Muscle layer of duodenum (tissue), 2 donors: Measurements from ENCODE around the gene DYNC2H1.
"Not testable (repeated sequence)": the region's sequence is repeated elsewhere in the genome, so short reads cannot be mapped to it uniquely, and the experiment has no call there.

Experiments
- H3K27ac ChIP-seq: one replicate; pipeline ENCODE4 v1.7.0; 2013; ENCODE audit warnings: mild to moderate bottlenecking, low read length
- H3K27me3 ChIP-seq: one replicate; pipeline ENCODE4 v1.7.0; 2013; ENCODE audit warnings: low read depth, mild to moderate bottlenecking, control low read depth, low read length
- H3K36me3 ChIP-seq, 2 donors: one replicate each; pipeline ENCODE4 v1.7.0; 2013; ENCODE audit warnings: low read length in 2 of 2, control low read depth in 1 of 2, mild to moderate bottlenecking in 1 of 2; ENCODE audit not compliant: insufficient read depth in 2 of 2, control insufficient read depth in 1 of 2
- H3K4me1 ChIP-seq, 2 donors: one replicate each; pipeline ENCODE4 v1.7.0; 2013; ENCODE audit warnings: low read length in 2 of 2, mild to moderate bottlenecking in 2 of 2, control low read depth in 1 of 2, moderate library complexity in 1 of 2; ENCODE audit not compliant: insufficient read depth in 2 of 2, control insufficient read depth in 1 of 2
- H3K4me3 ChIP-seq, 2 donors: one replicate each; pipeline ENCODE4 v1.7.0; 2013; ENCODE audit warnings: low read length in 2 of 2, low read depth in 1 of 2, mild to moderate bottlenecking in 1 of 2
- H3K9me3 ChIP-seq, 2 donors: one replicate each; pipeline ENCODE4 v1.7.0; 2013; ENCODE audit warnings: low read length in 2 of 2, control low read depth in 1 of 2, mild to moderate bottlenecking in 1 of 2; ENCODE audit not compliant: control insufficient read depth in 1 of 2
- donor health status: healthy.

The DYNC2H1 gene

GRCh38 chr11:103372906-103373305 lies 263.7 kb downstream of the DYNC2H1 start:
- peaks cover 0 to 20% of the 10 kb centered on the region in 2 donors for H3K36me3 ChIP-seq
- H3K27me3 ChIP-seq, result no peaks in the 10 kb centered on the region
- H3K4me1 ChIP-seq, result no peaks in the 10 kb centered on the region
- H3K4me3 ChIP-seq, result no peak overlapping the region
- peaks cover 0 to 18% of the 10 kb centered on the region in 2 donors for H3K9me3 ChIP-seq
- H3K27ac ChIP-seq, result no peak overlapping the region

- H3K36me3 ChIP-seq, result peaks cover 0 to 16% of the 10 kb centered on the region in 2 donors
- H3K4me1 ChIP-seq, H3K27me3 ChIP-seq, H3K4me3 ChIP-seq, H3K27ac ChIP-seq: not testable (repeated sequence)
- H3K9me3 ChIP-seq, result peaks cover 0 to 18% of the 10 kb centered on the region in 2 donors
These were observed 265.0 kb downstream of the DYNC2H1 start for GRCh38 chr11:103374227-103374626.

- H3K9me3 ChIP-seq, result peaks cover 0 to 13% of the 10 kb centered on the region in 2 donors
- no peak overlapping the region for H3K27ac ChIP-seq
- H3K36me3 ChIP-seq, result no peaks in the 10 kb centered on the region
- H3K4me3 ChIP-seq, result no peak overlapping the region
- no peaks in the 10 kb centered on the region for H3K4me1 ChIP-seq
- H3K27me3 ChIP-seq, result no peaks in the 10 kb centered on the region
These were observed 269.7 kb downstream of the DYNC2H1 start for GRCh38 chr11:103378931-103379330.

DNA sequence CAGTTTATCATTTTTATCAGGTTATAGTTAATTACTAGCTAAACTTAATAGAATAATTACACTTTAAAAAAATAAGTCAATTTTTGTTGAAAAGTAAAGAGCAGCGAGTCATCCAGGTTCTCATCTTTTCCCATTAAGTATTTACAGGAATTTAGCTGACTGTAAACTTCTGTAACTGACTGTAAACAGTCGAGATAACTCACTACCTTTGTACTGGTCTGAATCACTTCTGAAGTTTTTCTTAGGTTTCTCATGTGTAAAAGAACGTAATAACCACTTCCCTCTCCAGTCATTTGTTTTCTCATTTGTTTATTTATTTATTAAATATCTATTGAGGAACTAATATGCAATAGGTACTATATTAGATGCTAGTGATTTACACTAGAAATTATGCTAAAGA lies 270.8 kb downstream of the DYNC2H1 start:
- H3K4me1 ChIP-seq, result no peaks in the 10 kb centered on the region

DNA sequence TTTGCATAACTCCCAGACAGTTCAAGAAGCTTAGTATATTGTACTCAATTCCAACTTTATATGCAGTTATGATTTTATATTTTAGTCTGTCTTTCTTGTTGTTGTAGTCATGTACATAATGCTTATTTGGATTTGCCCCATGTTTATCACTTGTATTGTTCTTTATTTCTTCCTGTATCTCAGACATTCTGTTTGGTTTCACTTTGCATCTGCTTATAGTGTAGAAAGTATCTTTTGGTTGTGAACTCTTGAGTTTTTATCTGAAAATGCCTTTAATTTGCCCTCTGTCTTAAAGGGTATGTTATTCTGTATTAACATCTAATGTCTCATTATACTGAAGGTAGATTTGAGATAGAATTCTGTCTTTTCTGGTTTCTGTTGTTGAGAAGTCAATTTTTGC lies 275.4 kb downstream of the DYNC2H1 start:
- Histone ChIP-seq H3K4me3 (no peak overlapping the region), H3K27ac (no peak overlapping the region), H3K4me1 (no peaks in the 10 kb centered on the region), H3K9me3 (no peaks in the 10 kb centered on the region), H3K27me3 (no peaks in the 10 kb centered on the region), H3K36me3 (no peaks in the 10 kb centered on the region)

More for the DNA sequence above, 270.8 kb downstream of the DYNC2H1 start:
- H3K27ac ChIP-seq, result no peak overlapping the region
- H3K9me3 ChIP-seq, result peaks cover 0 to 4% of the 10 kb centered on the region in 2 donors
- H3K4me3 ChIP-seq, result no peak overlapping the region
- H3K36me3 ChIP-seq, result no peaks in the 10 kb centered on the region
- H3K27me3 ChIP-seq, result no peaks in the 10 kb centered on the region

GRCh38 chr11:103395612-103396011 lies 286.4 kb downstream of the DYNC2H1 start:
- Histone ChIP-seq H3K27ac (no peak overlapping the region), H3K9me3 (no peaks in the 10 kb centered on the region), H3K4me1 (no peaks in the 10 kb centered on the region)

GRCh38 chr11:103396237-103396636 lies 287.0 kb downstream of the DYNC2H1 start:
- no peaks in the 10 kb centered on the region for H3K27me3 ChIP-seq
- peaks cover 0 to 15% of the 10 kb centered on the region in 2 donors for H3K36me3 ChIP-seq
- no peaks in the 10 kb centered on the region for H3K4me1 ChIP-seq
- H3K27ac ChIP-seq, result no peak overlapping the region
- H3K4me3 ChIP-seq, result no peak overlapping the region
- H3K9me3 ChIP-seq, result no peaks in the 10 kb centered on the region

More at GRCh38 chr11:103395612-103396011, 286.4 kb downstream of the DYNC2H1 start:
- Histone ChIP-seq H3K4me3 (no peak overlapping the region), H3K27me3 (no peaks in the 10 kb centered on the region), H3K36me3 (peaks cover 0 to 11% of the 10 kb centered on the region in 2 donors)

DNA sequence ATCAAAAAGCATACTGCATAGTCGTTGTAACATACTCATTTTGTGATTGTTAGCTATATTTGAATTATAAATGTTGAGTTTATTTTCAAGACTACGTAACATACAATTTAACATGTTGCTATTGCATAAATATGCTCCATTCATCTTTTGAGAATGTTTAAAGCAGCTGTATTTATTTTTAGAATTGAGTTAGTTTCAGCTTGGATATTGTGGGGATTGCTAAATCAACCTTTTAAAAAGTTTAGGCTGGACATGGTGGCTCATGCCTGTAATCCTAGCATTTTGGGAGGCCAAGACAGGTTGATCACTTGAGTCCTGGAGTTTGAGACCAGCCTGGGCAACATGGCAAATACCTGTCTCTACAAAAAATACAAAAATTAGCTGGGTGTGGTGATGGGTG lies 288.1 kb downstream of the DYNC2H1 start:
- Histone ChIP-seq H3K27ac (no peak overlapping the region), H3K4me3 (no peak overlapping the region), H3K9me3 (no peaks in the 10 kb centered on the region), H3K27me3 (no peaks in the 10 kb centered on the region), H3K36me3 (peaks cover 0 to 15% of the 10 kb centered on the region in 2 donors), H3K4me1 (no peaks in the 10 kb centered on the region)

GRCh38 chr11:103398829-103399228 lies 289.6 kb downstream of the DYNC2H1 start:
- H3K27me3 ChIP-seq, result no peaks in the 10 kb centered on the region
- H3K36me3 ChIP-seq, result peaks cover 0 to 15% of the 10 kb centered on the region in 2 donors
- no peak overlapping the region for H3K4me3 ChIP-seq
- no peaks in the 10 kb centered on the region for H3K4me1 ChIP-seq
- H3K9me3 ChIP-seq, result no peaks in the 10 kb centered on the region
- H3K27ac ChIP-seq, result no peak overlapping the region

GRCh38 chr11:103406357-103406756 lies 297.1 kb downstream of the DYNC2H1 start:
- Histone ChIP-seq H3K9me3 (no peaks in the 10 kb centered on the region), H3K4me1 (no peaks in the 10 kb centered on the region), H3K27ac (no peak overlapping the region), H3K36me3 (no peaks in the 10 kb centered on the region), H3K27me3 (no peaks in the 10 kb centered on the region), H3K4me3 (no peak overlapping the region)

GRCh38 chr11:103407641-103408040 lies 298.4 kb downstream of the DYNC2H1 start:
- Histone ChIP-seq H3K27me3 (no peaks in the 10 kb centered on the region), H3K36me3 (no peaks in the 10 kb centered on the region), H3K4me3 (no peak overlapping the region), H3K9me3 (no peaks in the 10 kb centered on the region), H3K27ac (no peak overlapping the region), H3K4me1 (no peaks in the 10 kb centered on the region)

DNA sequence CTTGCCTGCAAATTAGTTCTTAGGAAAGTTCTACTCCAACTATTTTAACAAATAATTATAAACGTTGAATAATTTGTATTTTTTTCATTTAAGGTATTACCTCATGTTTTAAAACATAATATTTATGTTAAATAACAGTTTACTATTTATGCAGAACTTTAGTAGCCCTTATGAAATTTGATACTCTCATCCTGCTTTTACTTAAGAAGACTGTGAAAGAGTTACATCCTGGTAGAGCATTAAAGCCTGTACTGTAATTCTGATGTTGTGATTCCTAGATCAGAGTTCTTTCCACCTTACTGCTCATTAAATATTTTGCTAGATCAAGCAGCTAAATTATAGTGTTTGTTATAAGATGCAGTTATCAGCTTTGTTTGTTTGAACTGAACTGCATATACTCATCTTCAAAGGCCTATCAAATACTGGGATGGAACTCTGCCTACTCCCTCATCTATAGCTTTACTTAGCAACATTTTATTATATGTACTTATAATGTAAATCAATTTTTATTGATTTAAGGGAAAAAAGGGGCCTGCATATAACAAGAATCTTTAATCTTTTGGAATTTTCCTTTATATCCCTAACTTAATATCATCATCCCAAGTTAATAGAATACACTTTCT lies 304.2 kb downstream of the DYNC2H1 start:
- no peaks in the 10 kb centered on the region for H3K36me3 ChIP-seq
- H3K27me3 ChIP-seq, result no peaks in the 10 kb centered on the region

More for the DNA sequence above, 304.2 kb downstream of the DYNC2H1 start:
- Histone ChIP-seq H3K27ac (no peak overlapping the region), H3K9me3 (no peaks in the 10 kb centered on the region), H3K4me1 (no peaks in the 10 kb centered on the region), H3K4me3 (no peak overlapping the region)
